Measurements from ENCODE around the gene C1orf167. TPM values are rescaled to one million over a fixed set of nuclear protein-coding genes. Genes with fewer than 3 reads are reported as not detected.
A peak's percentile ranks its signal among the peaks of the same experiment; 100 is the strongest.
"Not testable (repeated sequence)": the region's sequence is repeated elsewhere in the genome, so short reads cannot be mapped to it uniquely, and the experiment has no call there.

C1orf167 gene
- polyA plus RNA-seq, 1 donor from 2014 or later = not detected

GRCh38 chr1:11794446-11795237 is 32.6 kb downstream of the C1orf167 start:
- Mint-ChIP-seq H3K4me1 (peaks cover 0 to 9% (median 6%) of the 10 kb centered on the region in 3 donors), H3K9me3 (no peaks in the 10 kb centered on the region), H3K36me3 (peaks cover 7% of the 10 kb centered on the region), H3K27me3 (no peaks in the 10 kb centered on the region), H3K27ac (no peak overlapping the region), H3K4me3 (peak overlapping the region in 1 of 4 donors; percentile 45)

GRCh38 chr1:11795238-11795890 is 33.4 kb downstream of the C1orf167 start:
- Mint-ChIP-seq H3K27ac (peak overlapping the region in 1 of 3 donors; percentile 43), H3K9me3 (no peaks in the 10 kb centered on the region), H3K27me3 (no peaks in the 10 kb centered on the region), H3K4me1 (peaks cover 0 to 9% (median 6%) of the 10 kb centered on the region in 3 donors), H3K36me3 (peaks cover 7% of the 10 kb centered on the region), H3K4me3 (no peak overlapping the region)

- Mint-ChIP-seq H3K27me3 (no peaks in the 10 kb centered on the region), H3K4me1 (peaks cover 0 to 7% (median 2%) of the 10 kb centered on the region in 3 donors), H3K36me3 (peaks cover 12% of the 10 kb centered on the region), H3K27ac (no peak overlapping the region), H3K4me3 (no peak overlapping the region), H3K9me3 (no peaks in the 10 kb centered on the region)
These were observed 34.2 kb downstream of the C1orf167 start for GRCh38 chr1:11796036-11796828.

- Mint-ChIP-seq H3K4me1 (peaks cover 3 to 12% (median 8%) of the 10 kb centered on the region in 3 donors), H3K27me3 (no peaks in the 10 kb centered on the region), H3K4me3 (peak overlapping the region in 1 of 4 donors; percentile 58), H3K27ac (no peak overlapping the region), H3K9me3 (no peaks in the 10 kb centered on the region), H3K36me3 (peaks cover 8% of the 10 kb centered on the region)
These were observed 35.7 kb downstream of the C1orf167 start for GRCh38 chr1:11797525-11798216.

- no peaks in the 10 kb centered on the region for H3K27me3 Mint-ChIP-seq
- peaks cover 8% of the 10 kb centered on the region for H3K36me3 Mint-ChIP-seq
- H3K9me3 Mint-ChIP-seq = no peaks in the 10 kb centered on the region
- peaks cover 14 to 24% (median 21%) of the 10 kb centered on the region in 3 donors for H3K4me1 Mint-ChIP-seq
- H3K4me3 Mint-ChIP-seq = no peak overlapping the region
- H3K27ac Mint-ChIP-seq = no peak overlapping the region
These were observed 37.1 kb downstream of the C1orf167 start for GRCh38 chr1:11799099-11799498.

GRCh38 chr1:11799896-11800295 is 37.9 kb downstream of the C1orf167 start:
- no peaks in the 10 kb centered on the region for H3K9me3 Mint-ChIP-seq
- H3K27me3 Mint-ChIP-seq = no peaks in the 10 kb centered on the region
- H3K36me3 Mint-ChIP-seq = peaks cover 8% of the 10 kb centered on the region
- H3K27ac Mint-ChIP-seq = peak overlapping the region in 1 of 3 donors; percentile 57
- peaks cover 19 to 29% (median 26%) of the 10 kb centered on the region in 3 donors for H3K4me1 Mint-ChIP-seq
- H3K4me3 Mint-ChIP-seq = no peak overlapping the region

- Mint-ChIP-seq H3K4me3 (no peak overlapping the region), H3K27ac (peak overlapping the region in 1 of 3 donors; percentile 57), H3K36me3 (peaks cover 8% of the 10 kb centered on the region), H3K9me3 (no peaks in the 10 kb centered on the region), H3K27me3 (no peaks in the 10 kb centered on the region), H3K4me1 (peaks cover 19 to 29% (median 28%) of the 10 kb centered on the region in 3 donors)
These were observed 38.4 kb downstream of the C1orf167 start for GRCh38 chr1:11800391-11800755.

- H3K36me3 Mint-ChIP-seq = peaks cover 4% of the 10 kb centered on the region
- H3K4me1 Mint-ChIP-seq = peaks cover 20 to 29% (median 28%) of the 10 kb centered on the region in 3 donors
- H3K4me3 Mint-ChIP-seq = peak overlapping the region in 1 of 4 donors; percentile 87
- H3K9me3 Mint-ChIP-seq = no peaks in the 10 kb centered on the region
- H3K27me3 Mint-ChIP-seq = no peaks in the 10 kb centered on the region
- H3K27ac Mint-ChIP-seq = no peak overlapping the region
These were observed 38.9 kb downstream of the C1orf167 start for GRCh38 chr1:11800756-11801433.

- peak overlapping the region; percentile 87 to 99 (median 94) for H3K4me3 Mint-ChIP-seq
- H3K9me3 Mint-ChIP-seq = no peaks in the 10 kb centered on the region
- no peaks in the 10 kb centered on the region for H3K27me3 Mint-ChIP-seq
- peaks cover 6% of the 10 kb centered on the region for H3K36me3 Mint-ChIP-seq
- peak overlapping the region in 2 of 3 donors; percentile 96 to 97 for H3K27ac Mint-ChIP-seq
- peaks cover 26 to 38% (median 36%) of the 10 kb centered on the region in 3 donors for H3K4me1 Mint-ChIP-seq
These were observed 40.6 kb downstream of the C1orf167 start for GRCh38 chr1:11802616-11802972.

- peaks cover 6% of the 10 kb centered on the region for H3K36me3 Mint-ChIP-seq
- H3K27me3 Mint-ChIP-seq = no peaks in the 10 kb centered on the region
- peak overlapping the region; percentile 87 to 99 (median 94) for H3K4me3 Mint-ChIP-seq
- H3K9me3 Mint-ChIP-seq = no peaks in the 10 kb centered on the region
- peaks cover 31 to 44% (median 42%) of the 10 kb centered on the region in 3 donors for H3K4me1 Mint-ChIP-seq
- peak overlapping the region; percentile 94 to 97 (median 96) for H3K27ac Mint-ChIP-seq
These were observed 41.2 kb downstream of the C1orf167 start for GRCh38 chr1:11802973-11803885.

- H3K9me3 Mint-ChIP-seq, H3K27me3 Mint-ChIP-seq, H3K36me3 Mint-ChIP-seq: not testable (repeated sequence)
- H3K4me3 Mint-ChIP-seq = peak overlapping the region; percentile 87 to 100 (median 100)
- H3K4me1 Mint-ChIP-seq = peaks cover 35 to 49% (median 46%) of the 10 kb centered on the region in 3 donors
- H3K27ac Mint-ChIP-seq = peak overlapping the region; percentile 85 to 94 (median 89)
These were observed 42.1 kb downstream of the C1orf167 start for GRCh38 chr1:11803924-11804665.

GRCh38 chr1:11804666-11805421 is 42.9 kb downstream of the C1orf167 start:
- Mint-ChIP-seq H3K4me3 (peak overlapping the region; percentile 87 to 100 (median 100)), H3K27me3 (no peaks in the 10 kb centered on the region)

More at GRCh38 chr1:11804666-11805421, 42.9 kb downstream of the C1orf167 start:
- H3K36me3 Mint-ChIP-seq = peaks cover 6% of the 10 kb centered on the region
- peak overlapping the region; percentile 87 to 100 (median 89) for H3K27ac Mint-ChIP-seq
- H3K9me3 Mint-ChIP-seq = no peaks in the 10 kb centered on the region
- H3K4me1 Mint-ChIP-seq = peaks cover 38 to 51% (median 46%) of the 10 kb centered on the region in 3 donors

Data from IgD-negative memory B cell (primary cell).